HEK293 (cell line): Measurements from ENCODE around the gene MBNL2.

ENCODE experiments used
- CTCF ChIP-seq: fragments of 450-650 bp; formaldehyde crosslinking; IDR thresholded peaks from 2 replicates; pipeline ENCODE4 v1.5.1; 2016; ENCODE audit warnings: missing biosample characterization, missing genetic modification characterization
- KLF10 ChIP-seq: fragments of 450-650 bp; IDR thresholded peaks from 2 replicates; pipeline ENCODE4 v1.5.1; 2018; ENCODE audit warnings: missing biosample characterization, mild to moderate bottlenecking, missing genetic modification characterization
- ZNF223 ChIP-seq: fragments of 450-650 bp; formaldehyde crosslinking; IDR thresholded peaks from 2 replicates; pipeline ENCODE4 v1.5.1; 2016; ENCODE audit warnings: missing biosample characterization, missing genetic modification characterization
- ZNF350 ChIP-seq: fragments of 450-650 bp; formaldehyde crosslinking; IDR thresholded peaks from 2 replicates; pipeline ENCODE4 v1.5.0; 2017; ENCODE audit warnings: missing biosample characterization, mild to moderate bottlenecking, missing genetic modification characterization
- ZNF645 ChIP-seq: fragments of 450-650 bp; formaldehyde crosslinking; IDR thresholded peaks from 2 replicates; pipeline ENCODE4; 2016; ENCODE audit warnings: missing biosample characterization, missing genetic modification characterization

GRCh38 chr13:97401421-97401820 lies 179.3 kb downstream of the MBNL2 start:
- TF ChIP-seq ZNF223 (no peak), ZNF350 (tag by site-specific recombination) (no peak), KLF10 (tag by site-specific recombination) (no peak), CTCF (tag by site-specific recombination) (no peak), ZNF645 (tag by site-specific recombination) (no peak)
